Mammary epithelial cell (primary cell): ENCODE results near the gene TTC3.

Experiments
- EZH2 ChIP-seq: IDR thresholded peaks from 2 replicates; pipeline ENCODE4 v1.6.1; 2012; ENCODE audit warnings: low read length, inconsistent platforms, borderline replicate concordance
- TF ChIP-seq, protein P1 (sequence below), 2 donors: IDR thresholded peaks in 1 of 2; conservative IDR thresholded peaks in 1 of 2; 2 replicates each; pipeline ENCODE4 v1.5.1; 2011 to 2012; ENCODE audit warnings: inconsistent platforms in 2 of 2, low read length in 2 of 2, mild to moderate bottlenecking in 2 of 2, control low read depth in 1 of 2, low read depth in 1 of 2; ENCODE audit not compliant: insufficient read depth in 1 of 2; ENCODE audit errors: extremely low read depth in 1 of 2

DNA sequence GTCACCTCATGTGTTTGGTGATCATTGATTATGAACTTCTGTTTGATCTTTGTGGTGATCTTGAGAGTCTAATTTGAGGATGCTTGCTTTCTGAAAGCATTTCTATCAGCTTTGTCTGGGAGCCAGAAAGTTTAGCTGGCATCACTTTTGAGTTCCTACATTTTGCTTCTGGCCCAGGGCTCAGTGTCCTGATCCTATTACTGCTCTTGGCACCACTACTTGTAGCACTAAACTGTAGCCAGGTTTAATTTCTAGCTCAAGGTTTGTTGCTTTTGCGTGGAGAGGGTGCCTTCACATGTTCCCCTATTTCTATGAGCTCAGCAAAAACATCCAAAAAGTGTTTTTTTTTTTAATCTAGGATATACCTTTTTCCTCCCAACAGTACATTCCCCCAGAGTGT is 9.3 kb downstream of the TTC3 start:
- TF ChIP-seq, protein P1, sequence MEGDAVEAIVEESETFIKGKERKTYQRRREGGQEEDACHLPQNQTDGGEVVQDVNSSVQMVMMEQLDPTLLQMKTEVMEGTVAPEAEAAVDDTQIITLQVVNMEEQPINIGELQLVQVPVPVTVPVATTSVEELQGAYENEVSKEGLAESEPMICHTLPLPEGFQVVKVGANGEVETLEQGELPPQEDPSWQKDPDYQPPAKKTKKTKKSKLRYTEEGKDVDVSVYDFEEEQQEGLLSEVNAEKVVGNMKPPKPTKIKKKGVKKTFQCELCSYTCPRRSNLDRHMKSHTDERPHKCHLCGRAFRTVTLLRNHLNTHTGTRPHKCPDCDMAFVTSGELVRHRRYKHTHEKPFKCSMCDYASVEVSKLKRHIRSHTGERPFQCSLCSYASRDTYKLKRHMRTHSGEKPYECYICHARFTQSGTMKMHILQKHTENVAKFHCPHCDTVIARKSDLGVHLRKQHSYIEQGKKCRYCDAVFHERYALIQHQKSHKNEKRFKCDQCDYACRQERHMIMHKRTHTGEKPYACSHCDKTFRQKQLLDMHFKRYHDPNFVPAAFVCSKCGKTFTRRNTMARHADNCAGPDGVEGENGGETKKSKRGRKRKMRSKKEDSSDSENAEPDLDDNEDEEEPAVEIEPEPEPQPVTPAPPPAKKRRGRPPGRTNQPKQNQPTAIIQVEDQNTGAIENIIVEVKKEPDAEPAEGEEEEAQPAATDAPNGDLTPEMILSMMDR (conservative IDR thresholded peaks at IDR 0.05 in 1 of 2, IDR thresholded peaks at IDR 0.05 in 1 of 2; ENCODE audit: extremely low read depth in 1 of 2, insufficient read depth in 1 of 2, low read depth in 1 of 2, low read length in 2 of 2) = no peak
- TF ChIP-seq EZH2 = no peak
